ENCODE results near the gene PPIL6. TPM values are rescaled to one million over a fixed set of nuclear protein-coding genes. Genes with fewer than 3 reads are reported as not detected.

Gene PPIL6
- total RNA-seq, 2 donors from 2014 or later = 1.2 to 1.9 TPM

- no peak for DNase-seq (ENCODE audit: low spot score)
- intact Hi-C loops (cut with DNase I) = no loop called here
These were observed 19.2 kb downstream of the PPIL6 start for GRCh38 chr6:109421184-109421583.

GRCh38 chr6:109420751-109421150 lies 19.7 kb downstream of the PPIL6 start:
- intact Hi-C loops (cut with DNase I) = no loop called here
- DNase-seq (ENCODE audit: low spot score) = no peak

GRCh38 chr6:109417646-109418045 lies 22.8 kb downstream of the PPIL6 start:
- DNase-seq (ENCODE audit: low spot score) = no peak
- intact Hi-C loops (cut with DNase I) = no loop called here

- intact Hi-C loops (cut with DNase I) = no loop called here
- DNase-seq (ENCODE audit: low spot score) = no peak
These were observed 29.4 kb downstream of the PPIL6 start for GRCh38 chr6:109411034-109411433.

GRCh38 chr6:109406196-109406595 lies 34.2 kb downstream of the PPIL6 start:
- intact Hi-C loops (cut with DNase I) = no loop called here
- no peak for DNase-seq (ENCODE audit: low spot score)

GRCh38 chr6:109397020-109397419 lies 43.4 kb downstream of the PPIL6 start:
- intact Hi-C loops (cut with DNase I) = no loop called here
- no peak for DNase-seq (ENCODE audit: low spot score)

GRCh38 chr6:109396046-109396718 lies 44.2 kb downstream of the PPIL6 start:
- intact Hi-C loops (cut with DNase I) = no loop called here
- no peak for DNase-seq (ENCODE audit: low spot score)

GRCh38 chr6:109393886-109394281 lies 46.5 kb downstream of the PPIL6 start:
- intact Hi-C loops (cut with DNase I) = no loop called here
- DNase-seq (ENCODE audit: low spot score) = no peak

- intact Hi-C loops (cut with DNase I) = no loop called here
- DNase-seq (ENCODE audit: low spot score) = no peak
These were observed 47.1 kb downstream of the PPIL6 start for GRCh38 chr6:109393157-109393885.

- DNase-seq (ENCODE audit: low spot score) = no peak
- intact Hi-C loops (cut with DNase I) = no loop called here
These were observed 50.7 kb downstream of the PPIL6 start for GRCh38 chr6:109389650-109390274.

GRCh38 chr6:109388265-109388664 lies 52.2 kb downstream of the PPIL6 start:
- intact Hi-C loops (cut with DNase I) = no loop called here
- no peak for DNase-seq (ENCODE audit: low spot score)

GRCh38 chr6:109383438-109383940 lies 56.9 kb downstream of the PPIL6 start:
- intact Hi-C loops (cut with DNase I) = loop anchor here in 1 of 2 donors (2.0 kb wide), 1 partner anchor 197 kb away; no protein-coding TSS in a partner anchor
- no peak for DNase-seq (ENCODE audit: low spot score)

GRCh38 chr6:109382576-109383437 lies 57.6 kb downstream of the PPIL6 start:
- intact Hi-C loops (cut with DNase I) = loop anchor here in 1 of 2 donors (2.0 kb wide), 1 partner anchor 196 kb away; no protein-coding TSS in a partner anchor
- peak; percentile 98 for DNase-seq (ENCODE audit: low spot score)

GRCh38 chr6:109381747-109382575 lies 58.5 kb downstream of the PPIL6 start, which contains the start of gene CD164:
TSS of gene CD164 (minus strand) at chr6:109382467. CDS start at chr6:109382378, 89 bp downstream.
- peak; percentile 98 for DNase-seq (ENCODE audit: low spot score)
- intact Hi-C loops (cut with DNase I) = loop anchor here in 1 of 2 donors (2.0 kb wide), 1 partner anchor 195 kb away; no protein-coding TSS in a partner anchor

- intact Hi-C loops (cut with DNase I) = no loop called here
- no peak for DNase-seq (ENCODE audit: low spot score)
These were observed 59.2 kb downstream of the PPIL6 start for GRCh38 chr6:109381061-109381746.

- intact Hi-C loops (cut with DNase I) = no loop called here
- DNase-seq (ENCODE audit: low spot score) = no peak
These were observed 60.7 kb downstream of the PPIL6 start for GRCh38 chr6:109379711-109380110.

GRCh38 chr6:109377717-109378116 lies 62.7 kb downstream of the PPIL6 start:
- intact Hi-C loops (cut with DNase I) = no loop called here

More at GRCh38 chr6:109377717-109378116, 62.7 kb downstream of the PPIL6 start:
- DNase-seq (ENCODE audit: low spot score) = no peak

Measured in posterior vena cava (tissue), 2 donors.